OCI-LY7 (cell line): ENCODE results near the gene KIAA0232. TPM values are rescaled to one million over a fixed set of nuclear protein-coding genes. Genes with fewer than 3 reads are reported as not detected.

Experiments used
- BruUV-seq: library from RNA; stranded (reverse); fragments of 400-500 nt; replicated peaks from 2 replicates; lab custom pipeline; 2021; lab: Mats Ljungman, UMichigan
- CTCF ChIA-PET: fragments of 300-600 bp; sonication (Branson Sonifier 250); formaldehyde crosslinking; loops from one replicate; lab custom pipeline; 2022; ENCODE audit warnings: antibody characterized with exemption; ENCODE audit not compliant: unreplicated experiment; lab: Charles Lee
- POLR2A ChIA-PET: fragments of 300-600 bp; sonication (Branson Sonifier 250); formaldehyde crosslinking; loops from one replicate; lab custom pipeline; 2022; ENCODE audit warnings: antibody characterized with exemption; lab: Charles Lee
- DNase-seq: peaks from one replicate; pipeline ENCODE4 v3.0.0-alpha.2; 2015; ENCODE audit warnings: low spot score
- H2AFZ ChIP-seq: fragments of 200-600 bp; sonication (generic), shearing (Covaris generic); 2 replicates; pipeline ENCODE4 v1.6.1; 2014; ENCODE audit warnings: mild to moderate bottlenecking, antibody characterized with exemption, low read length, moderate library complexity
- H3K27ac ChIP-seq: fragments of 200-600 bp; sonication (generic); 2 replicates; pipeline ENCODE4 v1.5.1; 2014; ENCODE audit warnings: mixed run types, low read depth, mild to moderate bottlenecking, moderate library complexity, low read length, inconsistent platforms; ENCODE audit not compliant: poor library complexity, severe bottlenecking
- H3K36me3 ChIP-seq: fragments of 200-600 bp; sonication (generic); 2 replicates; pipeline ENCODE4 v1.6.1; 2014; ENCODE audit warnings: mild to moderate bottlenecking, antibody characterized with exemption, low read length, moderate library complexity, mixed read lengths; ENCODE audit not compliant: insufficient read depth
- H3K4me1 ChIP-seq: fragments of 200-600 bp; sonication (generic); 2 replicates; pipeline ENCODE4 v1.5.1; 2014; ENCODE audit warnings: mild to moderate bottlenecking, low read length; ENCODE audit not compliant: insufficient read depth, poor library complexity, severe bottlenecking
- H3K4me2 ChIP-seq: fragments of 200-600 bp; sonication (generic); 2 replicates; pipeline ENCODE4 v1.6.1; 2014; ENCODE audit warnings: mild to moderate bottlenecking, low read length
- H3K4me3 ChIP-seq: fragments of 200-600 bp; sonication (generic); 2 replicates; pipeline ENCODE4 v1.5.1; 2014; ENCODE audit warnings: mild to moderate bottlenecking, low read depth, low read length; ENCODE audit not compliant: poor library complexity, severe bottlenecking
- H3K79me2 ChIP-seq: fragments of 200-600 bp; sonication (generic); 2 replicates; pipeline ENCODE4 v1.6.1; 2016; ENCODE audit warnings: low read depth, mild to moderate bottlenecking, low read length, moderate library complexity, mixed read lengths; ENCODE audit not compliant: insufficient read depth
- H3K9me2 ChIP-seq: fragments of 200-600 bp; sonication (generic); 2 replicates; pipeline ENCODE4 v1.6.1; 2016; ENCODE audit warnings: mild to moderate bottlenecking, low read length, mixed read lengths; ENCODE audit not compliant: insufficient read depth
- H3K9me3 ChIP-seq: fragments of 200-600 bp; sonication (generic); 2 replicates; pipeline ENCODE4 v1.6.1; 2014; ENCODE audit warnings: mild to moderate bottlenecking, mixed run types, low read length, mixed read lengths
- H4K20me1 ChIP-seq: fragments of 200-600 bp; sonication (generic); 2 replicates; pipeline ENCODE4 v1.6.1; 2014; ENCODE audit warnings: mild to moderate bottlenecking, antibody characterized with exemption, low read length, moderate library complexity, mixed read lengths; ENCODE audit not compliant: insufficient read depth
- EZH2phosphoT487 ChIP-seq: fragments of 200-600 bp; sonication (generic); IDR thresholded peaks from 2 replicates; pipeline ENCODE4 v1.6.1; 2018; ENCODE audit warnings: low read depth, borderline replicate concordance, mild to moderate bottlenecking, mixed run types, antibody characterized with exemption, low read length, moderate library complexity, mixed read lengths
- intact Hi-C: fragments of 100-400 bp; cut with micrococcal nuclease; formaldehyde crosslinking; loops from one replicate; pipeline ENCODE4 v1.10.0; 2022; ENCODE audit not compliant: unreplicated experiment
- total RNA-seq, 2 experiments: library from RNA; depleted of rRNA in 1 of 2; stranded (reverse); fragments of >200 nt in 1 of 2; shearing (Covaris generic) in 1 of 2; gene quantifications; 2 replicates each; pipeline ENCODE4 v1.2.3, GENCODE V29; 2014 to 2022
- TF ChIP-seq, protein P1 (sequence below): fragments of 200-600 bp; sonication (generic); conservative IDR thresholded peaks from 2 replicates; pipeline ENCODE4 v1.5.1; 2014; ENCODE audit warnings: mild to moderate bottlenecking, antibody characterized with exemption, low read length, moderate library complexity, mixed read lengths

KIAA0232 gene
- total RNA-seq, 2 experiments from 2014 or later: 7.5 to 13.5 TPM

DNA sequence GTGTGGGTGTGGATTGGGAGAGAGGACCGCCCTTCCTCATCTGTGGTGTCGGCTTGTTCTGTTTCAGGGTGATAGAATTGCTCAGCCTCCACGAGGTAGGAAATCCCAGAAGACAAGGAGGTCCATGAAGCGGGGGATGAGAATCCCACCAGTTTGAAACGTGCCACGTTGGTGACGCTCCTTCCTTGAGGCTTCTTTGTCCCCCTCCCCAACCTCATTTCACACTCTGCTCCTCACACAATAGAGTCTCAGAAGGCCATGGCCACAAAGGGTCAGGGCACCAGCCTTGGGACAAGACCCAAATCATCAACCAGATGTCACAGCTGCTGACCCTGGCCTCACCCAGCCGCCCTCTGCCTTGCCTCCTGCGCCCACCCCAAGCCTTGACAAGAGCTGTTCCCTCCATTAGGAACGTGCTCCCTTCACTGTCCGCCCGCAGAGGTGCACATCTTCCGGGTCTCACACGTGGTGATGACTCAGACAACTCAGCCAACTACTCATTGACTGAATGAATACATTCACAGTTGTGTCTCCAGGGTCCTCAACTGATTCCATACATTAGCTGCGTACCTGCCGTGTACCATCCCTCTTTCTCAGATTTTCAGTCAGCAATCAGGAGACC, 48.3 kb upstream of the KIAA0232 start:
- Histone ChIP-seq H3K4me3 (no peak overlapping the region), H4K20me1 (no peaks in the 10 kb centered on the region), H2AFZ (no peak overlapping the region), H3K4me2 (no peak overlapping the region), H3K27ac (no peak overlapping the region), H3K79me2 (no peaks in the 10 kb centered on the region), H3K4me1 (no peaks in the 10 kb centered on the region), H3K36me3 (no peaks in the 10 kb centered on the region), H3K9me2 (no peaks in the 10 kb centered on the region), H3K9me3 (no peaks in the 10 kb centered on the region)
- BruUV-seq: no TSS peak
- TF ChIP-seq, protein P1, sequence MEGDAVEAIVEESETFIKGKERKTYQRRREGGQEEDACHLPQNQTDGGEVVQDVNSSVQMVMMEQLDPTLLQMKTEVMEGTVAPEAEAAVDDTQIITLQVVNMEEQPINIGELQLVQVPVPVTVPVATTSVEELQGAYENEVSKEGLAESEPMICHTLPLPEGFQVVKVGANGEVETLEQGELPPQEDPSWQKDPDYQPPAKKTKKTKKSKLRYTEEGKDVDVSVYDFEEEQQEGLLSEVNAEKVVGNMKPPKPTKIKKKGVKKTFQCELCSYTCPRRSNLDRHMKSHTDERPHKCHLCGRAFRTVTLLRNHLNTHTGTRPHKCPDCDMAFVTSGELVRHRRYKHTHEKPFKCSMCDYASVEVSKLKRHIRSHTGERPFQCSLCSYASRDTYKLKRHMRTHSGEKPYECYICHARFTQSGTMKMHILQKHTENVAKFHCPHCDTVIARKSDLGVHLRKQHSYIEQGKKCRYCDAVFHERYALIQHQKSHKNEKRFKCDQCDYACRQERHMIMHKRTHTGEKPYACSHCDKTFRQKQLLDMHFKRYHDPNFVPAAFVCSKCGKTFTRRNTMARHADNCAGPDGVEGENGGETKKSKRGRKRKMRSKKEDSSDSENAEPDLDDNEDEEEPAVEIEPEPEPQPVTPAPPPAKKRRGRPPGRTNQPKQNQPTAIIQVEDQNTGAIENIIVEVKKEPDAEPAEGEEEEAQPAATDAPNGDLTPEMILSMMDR: no peak
- no peak for TF ChIP-seq EZH2phosphoT487
- POLR2A ChIA-PET: interaction anchor here (0.6 kb wide), 1 partner anchor 150 kb away, joined by 3 read pairs; no protein-coding TSS in a partner anchor
- no peak for DNase-seq
- intact Hi-C loops: no loop called here
- CTCF ChIA-PET: no interaction called here

DNA sequence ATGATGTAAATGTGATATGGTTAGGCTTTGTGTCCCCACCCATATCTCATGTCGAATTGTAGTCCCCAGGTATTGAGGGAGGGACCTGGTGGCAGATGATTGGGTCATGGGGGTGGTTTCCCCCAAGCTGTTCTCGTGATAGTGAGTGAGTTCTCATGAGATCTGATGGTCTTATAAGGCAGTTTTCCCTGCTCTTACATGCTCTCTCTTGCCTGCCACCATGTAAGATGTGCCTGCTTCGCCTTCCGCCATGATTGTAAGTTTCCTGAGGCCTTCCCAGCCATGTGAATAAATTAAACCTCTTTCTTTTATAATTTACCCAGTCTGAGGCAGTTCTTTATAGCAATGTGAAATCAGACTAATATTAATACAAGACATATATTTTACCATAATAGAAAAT, 42.6 kb upstream of the KIAA0232 start:
- no peaks in the 10 kb centered on the region for H3K4me1 ChIP-seq
- POLR2A ChIA-PET: no interaction called here
- no peaks in the 10 kb centered on the region for H3K79me2 ChIP-seq
- no peak for DNase-seq
- H4K20me1 ChIP-seq: no peaks in the 10 kb centered on the region
- no TSS peak for BruUV-seq
- intact Hi-C loops: no loop called here
- H3K4me3 ChIP-seq: no peak overlapping the region
- no peaks in the 10 kb centered on the region for H3K36me3 ChIP-seq
- H3K4me2 ChIP-seq: no peak overlapping the region
- no peaks in the 10 kb centered on the region for H3K9me3 ChIP-seq
- no peaks in the 10 kb centered on the region for H3K9me2 ChIP-seq
- CTCF ChIA-PET: no interaction called here
- no peak overlapping the region for H3K27ac ChIP-seq
- TF ChIP-seq, protein P1: no peak
- no peak for TF ChIP-seq EZH2phosphoT487
- H2AFZ ChIP-seq: no peak overlapping the region

DNA sequence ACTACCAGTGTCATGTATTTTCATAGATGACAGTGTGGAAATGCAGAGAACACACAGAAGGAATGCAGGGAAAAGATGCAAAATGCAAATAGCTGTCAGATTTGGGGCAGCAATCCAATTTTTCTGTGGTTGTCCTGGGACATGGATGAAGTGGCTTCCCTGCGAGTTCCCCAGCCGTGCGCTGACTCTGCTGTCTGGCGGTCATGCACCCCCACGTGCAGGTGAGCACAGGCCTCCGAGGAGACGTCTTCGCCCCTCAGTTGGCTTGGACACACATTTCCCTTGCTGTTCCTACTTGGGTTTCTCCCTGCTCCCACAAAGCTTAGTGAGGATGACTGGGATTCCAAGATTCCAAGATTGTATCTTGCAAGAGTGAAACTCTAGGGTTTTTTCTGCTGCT, 42.2 kb upstream of the KIAA0232 start:
- intact Hi-C loops: no loop called here
- Histone ChIP-seq H3K27ac (no peak overlapping the region), H3K36me3 (no peaks in the 10 kb centered on the region), H2AFZ (no peak overlapping the region), H3K9me3 (no peaks in the 10 kb centered on the region), H4K20me1 (no peaks in the 10 kb centered on the region), H3K79me2 (no peaks in the 10 kb centered on the region), H3K4me2 (no peak overlapping the region), H3K9me2 (no peaks in the 10 kb centered on the region), H3K4me1 (no peaks in the 10 kb centered on the region), H3K4me3 (no peak overlapping the region)
- CTCF ChIA-PET: no interaction called here
- POLR2A ChIA-PET: no interaction called here
- BruUV-seq: no TSS peak
- TF ChIP-seq, protein P1: no peak
- no peak for TF ChIP-seq EZH2phosphoT487
- DNase-seq: no peak
